ENCODE results near the gene KIAA1191.

DNA sequence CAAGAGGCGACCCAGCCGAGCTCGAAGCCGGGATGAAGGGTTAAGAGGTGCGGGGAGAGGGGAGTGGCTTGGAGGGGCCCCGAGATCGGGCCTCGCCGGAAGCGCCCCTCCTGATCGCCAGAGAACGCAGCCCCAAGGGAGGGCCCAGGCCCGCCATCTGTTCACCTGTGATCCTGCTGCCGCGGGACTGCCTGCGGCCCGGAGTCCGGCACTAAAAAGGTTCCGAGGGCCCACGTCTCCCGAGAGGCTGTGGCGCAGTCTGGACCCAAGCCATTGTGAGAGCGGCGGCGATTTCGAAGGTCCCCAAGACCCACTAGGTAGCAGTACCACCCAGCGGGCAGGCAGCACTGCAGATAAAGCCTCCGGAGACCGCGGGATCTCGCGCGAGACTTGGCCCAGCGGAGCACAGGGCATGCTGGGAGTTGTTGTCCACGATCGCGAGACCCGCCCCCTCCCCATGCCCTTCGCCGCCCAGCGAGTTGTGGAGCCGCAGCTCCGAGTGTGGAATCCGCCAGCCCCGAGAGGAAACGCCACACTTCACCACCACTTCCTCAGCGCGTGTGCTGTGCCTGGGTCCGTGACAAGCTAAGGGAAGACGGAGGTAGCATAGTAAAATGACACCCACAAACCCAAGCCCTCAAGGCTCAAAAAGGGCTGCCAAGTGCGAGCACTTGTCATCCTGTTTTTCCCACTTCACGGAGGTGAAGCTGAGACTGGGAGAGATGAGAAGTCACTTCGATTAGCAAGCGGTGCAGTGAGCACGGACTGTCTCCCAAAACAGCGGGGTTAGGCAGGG is at the start of gene KIAA1191:
- TF ChIP-seq CTCF (IDR thresholded peaks at IDR 0.05 in 2 of 3, conservative IDR thresholded peaks at IDR 0.05 in 1 of 3; ENCODE audit: borderline replicate concordance in 1 of 3, insufficient read depth in 1 of 3, low read depth in 2 of 3, low read length in 2 of 3), result peak in 1 of 3 experiments; percentile 36; a peak in 1 of 6 replicates
- no peak; the same call in 1 of the 2 replicates for TF ChIP-seq SP1 (IDR thresholded peaks at IDR 0.05; ENCODE audit: low read depth)
- peak; percentile 71 for TF ChIP-seq YY1 (IDR thresholded peaks at IDR 0.05; ENCODE audit: extremely low read depth, insufficient replicate concordance, low read depth, low read length)
- TF ChIP-seq, protein P1, sequence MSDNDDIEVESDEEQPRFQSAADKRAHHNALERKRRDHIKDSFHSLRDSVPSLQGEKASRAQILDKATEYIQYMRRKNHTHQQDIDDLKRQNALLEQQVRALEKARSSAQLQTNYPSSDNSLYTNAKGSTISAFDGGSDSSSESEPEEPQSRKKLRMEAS (IDR thresholded peaks at IDR 0.05), result peak; percentile 71; the same call in 1 of the 2 replicates
- TF ChIP-seq RAD21 (IDR thresholded peaks at IDR 0.05; ENCODE audit: low read depth), result peak; percentile 49
- no peak for TF ChIP-seq EZH2phosphoT487 (IDR thresholded peaks at IDR 0.05; ENCODE audit: borderline replicate concordance)
- peak; percentile 96 for TF ChIP-seq POLR2A (IDR thresholded peaks at IDR 0.05; ENCODE audit: borderline replicate concordance, extremely low read depth, insufficient read depth, insufficient read length)
- TF ChIP-seq, protein P2, sequence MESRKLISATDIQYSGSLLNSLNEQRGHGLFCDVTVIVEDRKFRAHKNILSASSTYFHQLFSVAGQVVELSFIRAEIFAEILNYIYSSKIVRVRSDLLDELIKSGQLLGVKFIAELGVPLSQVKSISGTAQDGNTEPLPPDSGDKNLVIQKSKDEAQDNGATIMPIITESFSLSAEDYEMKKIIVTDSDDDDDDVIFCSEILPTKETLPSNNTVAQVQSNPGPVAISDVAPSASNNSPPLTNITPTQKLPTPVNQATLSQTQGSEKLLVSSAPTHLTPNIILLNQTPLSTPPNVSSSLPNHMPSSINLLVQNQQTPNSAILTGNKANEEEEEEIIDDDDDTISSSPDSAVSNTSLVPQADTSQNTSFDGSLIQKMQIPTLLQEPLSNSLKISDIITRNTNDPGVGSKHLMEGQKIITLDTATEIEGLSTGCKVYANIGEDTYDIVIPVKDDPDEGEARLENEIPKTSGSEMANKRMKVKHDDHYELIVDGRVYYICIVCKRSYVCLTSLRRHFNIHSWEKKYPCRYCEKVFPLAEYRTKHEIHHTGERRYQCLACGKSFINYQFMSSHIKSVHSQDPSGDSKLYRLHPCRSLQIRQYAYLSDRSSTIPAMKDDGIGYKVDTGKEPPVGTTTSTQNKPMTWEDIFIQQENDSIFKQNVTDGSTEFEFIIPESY (IDR thresholded peaks at IDR 0.05; ENCODE audit: extremely low read depth, insufficient replicate concordance, low read length), result peak; percentile 98
